ENCODE results near the gene UNC5A. TPM values are rescaled to one million over a fixed set of nuclear protein-coding genes. Genes with fewer than 3 reads are reported as not detected.

The UNC5A gene
- total and polyA plus RNA-seq, 10 of the 15 experiments (the other 5 are each of a cell fraction or from before 2014, with no cell fraction given), result not detected

DNA sequence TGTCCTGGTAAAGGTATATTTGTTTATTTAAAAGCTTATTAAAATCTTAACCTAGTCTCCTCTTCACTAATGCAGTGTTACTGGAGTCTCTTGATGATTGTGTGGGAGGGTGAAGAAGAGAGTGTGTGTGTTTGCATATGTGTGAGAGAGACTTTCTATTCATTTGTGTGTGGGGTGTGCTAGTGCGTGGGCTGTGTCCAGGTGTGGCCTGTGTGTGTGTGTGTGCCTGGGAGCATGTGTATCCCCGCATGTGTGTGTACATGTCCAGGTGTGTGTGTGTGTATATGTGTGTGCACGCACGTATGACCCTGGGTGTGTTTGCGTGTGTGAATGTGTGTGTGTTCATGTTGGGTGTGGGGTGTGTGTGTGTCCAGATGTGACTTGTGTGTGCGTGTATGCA is 10.3 kb upstream of the UNC5A start (continued):
- TF ChIP-seq REST (IDR thresholded peaks at IDR 0.05; ENCODE audit: low read depth, low read length) (no peak), FOXM1 (IDR thresholded peaks at IDR 0.05; ENCODE audit: low read depth, low read length) (no peak), PML (IDR thresholded peaks at IDR 0.05; ENCODE audit: low read length) (no peak), TCF3 (IDR thresholded peaks at IDR 0.05; ENCODE audit: borderline replicate concordance, insufficient read depth, low read depth, low read length) (no peak), SIX5 (IDR thresholded peaks at IDR 0.05; ENCODE audit: low read depth, low read length, severe bottlenecking) (no peak), CUX1 (IDR thresholded peaks at IDR 0.05; ENCODE audit: insufficient replicate concordance, low read depth, low read length) (no peak)

Data from GM12878 (cell line).